ENCODE results near the gene SIGLEC11. TPM values are rescaled to one million over a fixed set of nuclear protein-coding genes. Genes with fewer than 3 reads are reported as not detected.
"Not testable (repeated sequence)": the region's sequence is repeated elsewhere in the genome, so short reads cannot be mapped to it uniquely, and the experiment has no call there.

The SIGLEC11 gene
- total RNA-seq (2012; rRNA removed): not detected in 2 replicates

GRCh38 chr19:49960980-49961379 is at the start of gene SIGLEC11:
Gene SIGLEC11 (minus strand): TSS chr19:49961172. CDS start chr19:49961081, 91 bp downstream.
- H3K4me3 ChIP-seq (ENCODE audit: low read length); H3K9ac ChIP-seq (ENCODE audit: low read depth, low read length); H3K4me1 ChIP-seq (ENCODE audit: control insufficient read depth, insufficient read depth, low read length); H3K4me2 ChIP-seq (ENCODE audit: low read length); H3K36me3 ChIP-seq (ENCODE audit: insufficient read depth, low read length); H3K27me3 ChIP-seq (ENCODE audit: control insufficient read depth, insufficient read depth, low read length); H3K9me3 ChIP-seq (replicated peaks; ENCODE audit: low read length): not testable (repeated sequence)

- H3K9ac ChIP-seq (ENCODE audit: low read depth, low read length): no peak overlapping the region
- H3K4me3 ChIP-seq (ENCODE audit: low read length): no peak overlapping the region
- no peak overlapping the region for H3K4me2 ChIP-seq (ENCODE audit: low read length)
- peaks cover 14% of the 10 kb centered on the region for H3K4me1 ChIP-seq (ENCODE audit: control insufficient read depth, insufficient read depth, low read length)
- H3K27me3 ChIP-seq (ENCODE audit: control insufficient read depth, insufficient read depth, low read length): no peaks in the 10 kb centered on the region
- peaks cover 53% of the 10 kb centered on the region for H3K36me3 ChIP-seq (ENCODE audit: insufficient read depth, low read length)
- H3K9me3 ChIP-seq (replicated peaks; ENCODE audit: low read length): no peaks in the 10 kb centered on the region
Observed at GRCh38 chr19:50008532-50008931, 47.6 kb upstream of the SIGLEC11 start.

DNA sequence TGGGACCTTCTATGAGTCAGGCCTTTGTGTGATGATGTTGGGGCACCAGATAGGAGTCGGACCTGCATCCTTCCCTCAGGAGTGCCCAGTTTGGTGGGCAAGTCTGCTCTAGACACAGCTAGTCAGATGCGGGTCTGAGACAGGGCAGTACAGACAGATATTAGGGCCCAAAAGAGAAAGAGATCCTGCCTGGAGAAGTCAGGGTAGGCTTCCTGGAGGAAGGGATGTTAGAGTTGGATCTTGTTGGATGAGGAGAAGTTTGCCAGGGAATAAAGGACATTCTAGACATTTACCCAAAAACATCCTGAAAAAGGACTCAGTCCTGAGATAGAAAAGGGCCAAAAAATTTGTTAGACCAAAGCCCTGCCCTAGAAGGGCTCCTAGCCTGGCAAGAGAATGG is 47.0 kb upstream of the SIGLEC11 start:
- H3K36me3 ChIP-seq (ENCODE audit: insufficient read depth, low read length): peaks cover 53% of the 10 kb centered on the region
- H3K4me3 ChIP-seq (ENCODE audit: low read length): no peak overlapping the region
- H3K4me1 ChIP-seq (ENCODE audit: control insufficient read depth, insufficient read depth, low read length): peaks cover 16% of the 10 kb centered on the region
- no peak overlapping the region for H3K9ac ChIP-seq (ENCODE audit: low read depth, low read length)
- H3K9me3 ChIP-seq (replicated peaks; ENCODE audit: low read length): no peaks in the 10 kb centered on the region
- H3K4me2 ChIP-seq (ENCODE audit: low read length): no peak overlapping the region
- H3K27me3 ChIP-seq (ENCODE audit: control insufficient read depth, insufficient read depth, low read length): no peaks in the 10 kb centered on the region

DNA sequence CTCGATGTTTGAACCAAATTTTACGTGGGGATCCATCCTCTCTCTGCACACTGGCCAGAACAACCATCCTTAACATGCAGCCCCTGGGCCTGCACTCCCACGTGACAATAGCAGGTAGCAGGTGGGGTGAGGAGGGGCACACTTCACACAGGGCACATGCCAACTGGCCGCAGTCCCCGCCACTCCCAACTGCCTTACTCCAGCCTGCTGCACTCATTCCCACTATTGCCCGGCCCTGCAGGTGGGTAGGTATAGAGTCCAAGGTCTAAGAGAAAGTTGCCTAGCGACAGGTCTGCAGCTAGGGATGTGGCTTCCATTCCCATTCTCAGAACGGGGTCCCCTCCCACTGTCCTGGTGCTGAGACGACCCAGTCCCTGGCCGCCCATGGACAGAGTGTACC is 46.2 kb upstream of the SIGLEC11 start:
- Histone ChIP-seq H3K4me3 (ENCODE audit: low read length) (no peak overlapping the region), H3K4me1 (ENCODE audit: control insufficient read depth, insufficient read depth, low read length) (peaks cover 16% of the 10 kb centered on the region), H3K9me3 (replicated peaks; ENCODE audit: low read length) (no peaks in the 10 kb centered on the region), H3K36me3 (ENCODE audit: insufficient read depth, low read length) (peaks cover 60% of the 10 kb centered on the region), H3K9ac (ENCODE audit: low read depth, low read length) (no peak overlapping the region), H3K27me3 (ENCODE audit: control insufficient read depth, insufficient read depth, low read length) (no peaks in the 10 kb centered on the region), H3K4me2 (ENCODE audit: low read length) (no peak overlapping the region)

DNA sequence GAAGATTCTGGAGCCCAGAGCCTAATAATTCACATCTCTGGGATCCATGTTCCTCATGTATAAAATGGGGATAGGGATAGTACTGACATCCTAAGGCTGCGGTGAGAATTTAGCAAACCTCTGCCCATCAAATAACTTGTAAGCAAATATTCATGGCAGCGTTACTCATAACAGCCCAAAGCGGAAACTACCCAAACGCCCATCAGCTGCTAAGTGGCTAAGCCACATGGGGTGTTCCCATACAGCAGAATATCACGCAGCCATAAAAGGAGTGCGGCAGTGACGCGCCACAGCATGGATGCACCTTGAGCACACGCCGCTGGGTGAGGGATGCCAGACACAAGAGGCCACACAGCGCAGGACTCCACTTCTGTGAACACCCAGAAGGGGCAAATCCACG is 44.5 kb upstream of the SIGLEC11 start:
- Histone ChIP-seq H3K4me3 (ENCODE audit: low read length) (no peak overlapping the region), H3K9me3 (replicated peaks; ENCODE audit: low read length) (no peaks in the 10 kb centered on the region), H3K36me3 (ENCODE audit: insufficient read depth, low read length) (peaks cover 70% of the 10 kb centered on the region), H3K4me2 (ENCODE audit: low read length) (no peak overlapping the region), H3K9ac (ENCODE audit: low read depth, low read length) (no peak overlapping the region), H3K27me3 (ENCODE audit: control insufficient read depth, insufficient read depth, low read length) (no peaks in the 10 kb centered on the region), H3K4me1 (ENCODE audit: control insufficient read depth, insufficient read depth, low read length) (peaks cover 16% of the 10 kb centered on the region)

DNA sequence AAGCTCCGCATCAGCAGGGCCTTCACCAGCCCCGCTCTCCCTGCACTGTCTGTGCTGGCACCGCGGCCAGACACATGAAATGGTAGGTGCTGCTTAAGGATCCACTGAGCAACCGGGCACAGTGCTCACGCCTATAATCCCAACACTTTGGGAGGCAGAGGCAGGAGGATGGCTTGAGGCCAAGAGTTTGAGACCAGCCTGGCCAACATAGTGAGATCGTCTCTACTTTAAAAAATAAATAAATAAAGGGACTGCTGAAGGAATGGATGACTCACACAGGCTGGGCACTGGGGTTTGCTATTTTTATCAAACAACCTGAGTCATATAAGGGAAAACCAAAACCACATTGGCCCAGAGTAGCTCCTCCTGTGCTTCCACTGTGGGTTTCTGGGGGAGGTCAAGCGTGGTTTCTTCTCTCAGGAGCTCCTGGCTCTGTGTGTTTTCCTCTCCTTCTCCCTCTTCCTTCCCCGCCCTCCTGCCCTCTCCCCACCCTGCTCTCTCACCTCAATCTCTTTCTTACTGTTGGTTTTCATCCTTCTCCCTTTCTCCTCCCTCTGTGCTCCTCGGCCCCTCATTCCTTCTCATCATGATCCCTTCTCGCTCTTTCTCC is 42.9 kb upstream of the SIGLEC11 start:
- Histone ChIP-seq H3K4me1 (ENCODE audit: control insufficient read depth, insufficient read depth, low read length) (peaks cover 16% of the 10 kb centered on the region), H3K9me3 (replicated peaks; ENCODE audit: low read length) (no peaks in the 10 kb centered on the region), H3K27me3 (ENCODE audit: control insufficient read depth, insufficient read depth, low read length) (no peaks in the 10 kb centered on the region), H3K9ac (ENCODE audit: low read depth, low read length) (peak overlapping the region; percentile 43), H3K36me3 (ENCODE audit: insufficient read depth, low read length) (peaks cover 76% of the 10 kb centered on the region), H3K4me2 (ENCODE audit: low read length) (peak overlapping the region; percentile 70), H3K4me3 (ENCODE audit: low read length) (no peak overlapping the region)

DNA sequence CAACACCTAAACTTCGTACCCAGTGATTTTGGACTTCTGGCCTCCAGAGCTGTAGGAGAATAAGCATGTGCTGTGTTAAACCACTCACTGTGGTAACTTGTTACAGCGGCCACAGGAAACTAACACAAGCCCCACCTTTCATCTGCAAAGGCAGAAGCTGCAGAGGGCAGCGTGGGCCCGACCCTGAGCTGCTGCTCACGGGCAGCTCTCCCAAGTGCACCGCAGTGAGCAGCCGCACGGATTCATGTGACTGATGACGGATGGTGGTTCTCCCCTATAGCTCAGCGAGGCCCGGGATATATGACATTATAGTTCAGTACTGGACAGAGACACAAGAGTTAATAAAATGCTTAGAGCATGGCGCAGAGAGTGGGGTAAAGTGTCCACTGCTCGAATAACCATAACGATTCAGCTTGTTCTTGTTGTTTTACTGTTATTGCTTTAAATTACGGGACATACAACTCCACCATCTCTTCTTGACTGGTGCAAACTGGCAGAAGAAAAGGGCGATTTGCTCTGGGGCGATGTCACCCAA is 42.3 kb upstream of the SIGLEC11 start:
- Histone ChIP-seq H3K4me3 (ENCODE audit: low read length) (no peak overlapping the region), H3K9me3 (replicated peaks; ENCODE audit: low read length) (no peaks in the 10 kb centered on the region), H3K4me2 (ENCODE audit: low read length) (no peak overlapping the region), H3K4me1 (ENCODE audit: control insufficient read depth, insufficient read depth, low read length) (peaks cover 16% of the 10 kb centered on the region), H3K36me3 (ENCODE audit: insufficient read depth, low read length) (peaks cover 71% of the 10 kb centered on the region), H3K9ac (ENCODE audit: low read depth, low read length) (no peak overlapping the region), H3K27me3 (ENCODE audit: control insufficient read depth, insufficient read depth, low read length) (no peaks in the 10 kb centered on the region)

GRCh38 chr19:50002386-50002960 is 41.5 kb upstream of the SIGLEC11 start:
- Histone ChIP-seq H3K4me2 (ENCODE audit: low read length) (no peak overlapping the region), H3K36me3 (ENCODE audit: insufficient read depth, low read length) (peaks cover 62% of the 10 kb centered on the region), H3K4me3 (ENCODE audit: low read length) (no peak overlapping the region), H3K27me3 (ENCODE audit: control insufficient read depth, insufficient read depth, low read length) (no peaks in the 10 kb centered on the region), H3K9me3 (replicated peaks; ENCODE audit: low read length) (no peaks in the 10 kb centered on the region), H3K4me1 (ENCODE audit: control insufficient read depth, insufficient read depth, low read length) (peaks cover 16% of the 10 kb centered on the region), H3K9ac (ENCODE audit: low read depth, low read length) (no peak overlapping the region)

DNA sequence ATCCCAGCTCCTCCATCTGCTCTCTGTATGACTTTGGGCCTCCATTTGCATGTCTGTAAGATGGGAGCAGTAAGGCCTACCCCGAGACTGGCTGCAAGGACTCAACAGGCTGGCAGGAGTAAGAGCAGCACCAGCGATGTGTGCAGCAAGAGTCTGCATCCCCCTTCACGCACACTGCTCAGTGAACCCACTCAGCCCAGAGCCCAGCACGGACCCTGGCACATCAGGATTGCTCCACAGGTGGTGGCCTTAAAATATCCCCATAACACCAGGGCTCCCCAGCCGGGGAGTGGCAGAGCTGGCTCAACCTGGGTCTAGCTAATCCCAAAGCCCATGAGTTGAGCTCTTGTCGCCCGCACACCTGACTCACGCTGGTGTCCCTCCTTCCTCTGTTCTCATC is 40.8 kb upstream of the SIGLEC11 start:
- no peak overlapping the region for H3K9ac ChIP-seq (ENCODE audit: low read depth, low read length)
- no peak overlapping the region for H3K4me2 ChIP-seq (ENCODE audit: low read length)
- H3K9me3 ChIP-seq (replicated peaks; ENCODE audit: low read length): no peaks in the 10 kb centered on the region
- peaks cover 16% of the 10 kb centered on the region for H3K4me1 ChIP-seq (ENCODE audit: control insufficient read depth, insufficient read depth, low read length)
- H3K27me3 ChIP-seq (ENCODE audit: control insufficient read depth, insufficient read depth, low read length): no peaks in the 10 kb centered on the region
- peaks cover 56% of the 10 kb centered on the region for H3K36me3 ChIP-seq (ENCODE audit: insufficient read depth, low read length)
- H3K4me3 ChIP-seq (ENCODE audit: low read length): no peak overlapping the region

DNA sequence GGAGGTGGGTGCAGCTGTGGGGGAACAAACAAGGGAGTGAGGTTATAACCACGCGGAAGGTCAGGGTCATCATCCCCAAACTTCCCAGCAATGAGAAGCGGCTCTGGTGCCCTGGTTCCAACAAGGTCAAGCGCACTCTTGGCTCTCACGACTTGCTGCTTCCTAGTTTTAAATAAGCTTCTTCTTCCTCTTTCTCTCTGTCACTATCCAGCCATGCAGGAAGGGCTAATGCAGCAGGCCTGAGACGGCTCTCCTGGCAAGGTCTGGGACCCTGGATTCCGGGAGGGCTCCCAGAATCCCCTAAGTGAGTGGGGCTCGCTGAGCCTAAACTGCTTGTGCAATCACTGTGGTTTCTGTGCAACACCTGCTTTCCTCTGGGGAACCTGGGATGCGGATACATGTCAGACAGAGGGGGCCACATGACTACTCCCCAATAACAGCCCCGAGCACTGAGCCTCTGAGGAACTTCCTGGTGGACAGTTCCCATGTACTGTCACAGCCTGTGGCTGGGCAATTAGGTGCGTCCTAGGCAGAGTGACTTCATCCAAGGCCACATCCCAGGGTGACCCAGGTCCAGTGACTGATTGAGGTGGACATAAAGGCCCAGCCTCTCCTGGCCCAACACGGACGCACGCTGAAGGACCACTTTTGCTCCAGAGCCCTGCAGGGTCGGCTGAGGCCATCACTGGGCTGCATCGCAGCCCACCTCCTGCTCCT is 40.0 kb upstream of the SIGLEC11 start:
- H3K27me3 ChIP-seq (ENCODE audit: control insufficient read depth, insufficient read depth, low read length): no peaks in the 10 kb centered on the region
- no peak overlapping the region for H3K4me2 ChIP-seq (ENCODE audit: low read length)
- no peak overlapping the region for H3K9ac ChIP-seq (ENCODE audit: low read depth, low read length)
- H3K4me1 ChIP-seq (ENCODE audit: control insufficient read depth, insufficient read depth, low read length): peaks cover 16% of the 10 kb centered on the region
- H3K9me3 ChIP-seq (replicated peaks; ENCODE audit: low read length): no peaks in the 10 kb centered on the region
- no peak overlapping the region for H3K4me3 ChIP-seq (ENCODE audit: low read length)
- peaks cover 53% of the 10 kb centered on the region for H3K36me3 ChIP-seq (ENCODE audit: insufficient read depth, low read length)

DNA sequence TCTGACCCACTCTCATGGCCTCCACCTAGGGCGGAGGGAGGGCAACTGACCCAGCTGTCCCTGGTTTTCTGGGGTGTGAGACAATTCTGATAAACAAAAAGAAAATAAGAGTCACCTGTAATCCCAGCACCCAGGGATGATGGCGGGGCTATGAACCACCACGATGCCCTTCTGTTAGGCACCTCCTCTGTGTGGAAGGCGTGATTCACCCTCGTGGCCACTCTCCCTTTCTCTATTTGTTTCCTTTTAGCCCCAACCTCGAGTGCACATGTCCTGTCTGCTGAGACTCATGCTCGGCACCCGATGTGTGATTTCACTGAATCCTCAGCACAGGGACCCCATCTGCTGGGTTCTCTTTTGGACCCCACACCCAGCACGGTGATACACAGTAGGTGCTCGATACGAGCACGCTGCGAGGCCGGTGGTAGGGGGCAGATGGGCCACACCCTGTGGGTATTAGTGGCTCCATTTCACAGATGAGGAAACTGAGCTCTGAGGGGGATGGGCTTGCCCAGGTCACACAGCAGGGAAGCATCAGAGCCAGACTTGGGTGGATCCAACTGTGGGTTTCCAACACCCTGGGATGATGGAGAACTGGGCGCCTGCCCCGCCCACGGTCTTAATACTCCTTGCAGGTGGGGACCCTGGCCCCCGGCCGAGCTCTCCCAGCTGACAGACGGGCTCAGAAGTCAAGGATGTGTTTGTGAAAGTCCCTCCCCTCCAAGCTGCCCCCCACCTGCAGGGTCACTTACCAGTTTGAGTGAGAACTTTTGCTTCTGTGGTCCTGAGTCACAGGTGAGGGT is 39.3 kb upstream of the SIGLEC11 start:
- no peak overlapping the region for H3K4me2 ChIP-seq (ENCODE audit: low read length)
- H3K4me3 ChIP-seq (ENCODE audit: low read length): no peak overlapping the region
- peaks cover 52% of the 10 kb centered on the region for H3K36me3 ChIP-seq (ENCODE audit: insufficient read depth, low read length)
- H3K9me3 ChIP-seq (replicated peaks; ENCODE audit: low read length): no peaks in the 10 kb centered on the region
- no peak overlapping the region for H3K9ac ChIP-seq (ENCODE audit: low read depth, low read length)
- H3K4me1 ChIP-seq (ENCODE audit: control insufficient read depth, insufficient read depth, low read length): peaks cover 16% of the 10 kb centered on the region
- H3K27me3 ChIP-seq (ENCODE audit: control insufficient read depth, insufficient read depth, low read length): no peaks in the 10 kb centered on the region
